Occipital lobe (tissue), 2 donors: ENCODE measurements around the gene TTLL5. TPM values are rescaled to one million over a fixed set of nuclear protein-coding genes. Genes with fewer than 3 reads are reported as not detected.
A peak's percentile ranks its signal among the peaks of the same experiment; 100 is the strongest.
"Not testable (repeated sequence)": the region's sequence is repeated elsewhere in the genome, so short reads cannot be mapped to it uniquely, and the experiment has no call there.

ENCODE experiments used
- DNase-seq: peaks from one replicate; lab custom pipeline; 2025; lab: John Stamatoyannopoulos, UW
- total RNA-seq: library from RNA; depleted of rRNA; stranded (reverse); fragments of >200 nt; gene quantifications from one replicate; pipeline ENCODE4 v1.2.3, GENCODE V29; 2014

The TTLL5 gene
- total RNA-seq, 1 donor from 2014 or later: 36.7 TPM

GRCh38 chr14:75648066-75648838, 12.8 kb upstream of the TTLL5 start:
- DNase-seq: no peak

- no peak for DNase-seq
Observed at GRCh38 chr14:75649337-75649736, 11.7 kb upstream of the TTLL5 start.

GRCh38 chr14:75649773-75650172, 11.3 kb upstream of the TTLL5 start:
- no peak for DNase-seq

- DNase-seq: no peak
Observed at GRCh38 chr14:75650253-75651058, 10.6 kb upstream of the TTLL5 start.

GRCh38 chr14:75653563-75653962, 7.5 kb upstream of the TTLL5 start:
- DNase-seq: no peak

GRCh38 chr14:75654127-75654732, 6.8 kb upstream of the TTLL5 start:
- DNase-seq: peak; percentile 53

GRCh38 chr14:75655235-75655634, 5.8 kb upstream of the TTLL5 start:
- DNase-seq: no peak

- DNase-seq: no peak
Observed at GRCh38 chr14:75657331-75657730, 3.7 kb upstream of the TTLL5 start.

- DNase-seq: no peak
Observed at GRCh38 chr14:75658957-75659356, 2.1 kb upstream of the TTLL5 start.

- no peak for DNase-seq
Observed at GRCh38 chr14:75660238-75660629, 812 bp upstream of the TTLL5 start.

GRCh38 chr14:75661499-75661814, 411 bp downstream of the TTLL5 start:
- DNase-seq: no peak

- no peak for DNase-seq
Observed at GRCh38 chr14:75662966-75663365, 1.9 kb downstream of the TTLL5 start.

- no peak for DNase-seq
Observed at GRCh38 chr14:75667099-75667765, 6.2 kb downstream of the TTLL5 start.

- no peak for DNase-seq
Observed at GRCh38 chr14:75672605-75673192, 11.7 kb downstream of the TTLL5 start.

GRCh38 chr14:75673345-75674035, 12.4 kb downstream of the TTLL5 start:
- DNase-seq: no peak

- DNase-seq: no peak
Observed at GRCh38 chr14:75675265-75675960, 14.4 kb downstream of the TTLL5 start.

GRCh38 chr14:75685910-75686309, 24.9 kb downstream of the TTLL5 start:
- DNase-seq: no peak

GRCh38 chr14:75689012-75689411, 28.0 kb downstream of the TTLL5 start:
- DNase-seq: no peak

- no peak for DNase-seq
Observed at GRCh38 chr14:75690010-75690409, 29.0 kb downstream of the TTLL5 start.

GRCh38 chr14:75695025-75695424, 34.0 kb downstream of the TTLL5 start:
- not testable (repeated sequence) for DNase-seq
